Ectodermal cell (in vitro differentiated cells): ENCODE measurements around the gene CLIC1.
A peak's percentile ranks its signal among the peaks of the same experiment; 100 is the strongest.
"Not testable (repeated sequence)": the region's sequence is repeated elsewhere in the genome, so short reads cannot be mapped to it uniquely, and the experiment has no call there.

Experiments used
- H3K27ac ChIP-seq: 2 replicates; pipeline ENCODE4 v1.7.0; 2013; ENCODE audit warnings: mild to moderate bottlenecking, low read depth, low read length; ENCODE audit not compliant: insufficient read depth, poor library complexity, severe bottlenecking
- H3K27me3 ChIP-seq: 2 replicates; pipeline ENCODE4 v1.7.0; 2013; ENCODE audit warnings: mild to moderate bottlenecking, low read length; ENCODE audit not compliant: insufficient read depth, control insufficient read depth, poor library complexity, severe bottlenecking
- H3K36me3 ChIP-seq: one replicate; pipeline ENCODE4 v1.7.0; 2013; ENCODE audit warnings: low read length; ENCODE audit not compliant: control insufficient read depth, insufficient read depth
- H3K4me1 ChIP-seq: one replicate; pipeline ENCODE4 v1.7.0; 2013; ENCODE audit warnings: low read length; ENCODE audit not compliant: control insufficient read depth, insufficient read depth
- H3K4me3 ChIP-seq: 2 replicates; pipeline ENCODE4 v1.7.0; 2013; ENCODE audit warnings: low read depth, low read length, control low read depth; ENCODE audit not compliant: insufficient read depth
- H3K9me3 ChIP-seq: 2 replicates; pipeline ENCODE4 v1.7.0; 2013; ENCODE audit warnings: mild to moderate bottlenecking, low read length, moderate library complexity; ENCODE audit not compliant: control insufficient read depth
- WGBS, 2 experiments: methylation state at CpG; one replicate each; pipeline ENCODE4 v1.1.7; 2013; ENCODE audit warnings: missing lambda C conversion rate in 2 of 2; 5-methylcytosine and 5-hydroxymethylcytosine counted together

CLIC1 gene

DNA sequence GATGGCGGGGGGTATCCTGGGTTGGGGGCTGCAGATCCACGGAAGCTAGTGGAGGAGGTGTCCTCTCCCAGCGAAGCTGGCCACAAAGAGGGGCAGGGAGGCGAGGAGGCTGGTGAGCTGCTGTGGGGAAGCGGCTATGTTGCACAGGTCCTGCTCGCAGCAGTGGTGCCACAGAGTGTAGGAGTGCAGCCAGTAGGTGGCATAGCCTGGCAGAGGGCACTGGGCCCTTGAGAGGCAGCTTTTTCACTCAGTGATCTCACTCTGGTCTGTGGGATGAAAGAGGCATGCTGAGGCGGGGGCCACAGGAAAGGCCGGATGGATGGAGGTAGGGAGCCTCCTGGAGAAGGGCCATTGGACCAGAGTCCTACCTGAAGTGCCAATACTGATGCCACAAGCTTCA, 24.0 kb downstream of the CLIC1 start:
- Histone ChIP-seq H3K4me1 (peaks cover 34% of the 10 kb centered on the region), H3K27me3 (peaks cover 41% of the 10 kb centered on the region), H3K4me3 (no peak overlapping the region), H3K36me3 (no peaks in the 10 kb centered on the region), H3K27ac (no peak overlapping the region), H3K9me3 (no peaks in the 10 kb centered on the region)
- WGBS, 2 experiments, result 91 to 95% methylated on average over 8 of the region's 8 CpGs

DNA sequence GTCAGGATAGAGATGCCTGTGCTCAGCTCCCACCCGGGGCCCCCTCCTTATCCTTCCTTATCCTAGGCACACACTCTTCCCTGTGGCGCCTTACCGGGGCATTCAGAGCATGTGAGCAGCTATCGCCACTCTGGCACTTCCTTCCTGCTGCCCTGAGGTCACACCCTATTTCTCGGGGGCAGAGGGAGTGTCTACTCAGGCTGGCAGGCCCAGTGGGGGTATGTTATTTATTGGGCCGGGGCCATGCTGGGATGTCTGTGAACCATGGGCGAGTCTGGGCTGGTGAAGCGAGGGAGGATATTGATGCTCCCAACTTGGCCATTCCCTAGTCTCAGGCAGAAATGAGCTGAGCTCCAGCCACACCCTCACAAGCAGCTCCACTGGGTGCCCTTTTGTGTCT, 25.1 kb downstream of the CLIC1 start:
- H3K4me1 ChIP-seq, result peaks cover 34% of the 10 kb centered on the region
- H3K36me3 ChIP-seq, result no peaks in the 10 kb centered on the region
- no peak overlapping the region for H3K27ac ChIP-seq
- WGBS, 2 experiments, result 81 to 84% methylated on average over 8 of the region's 8 CpGs
- H3K4me3 ChIP-seq, result no peak overlapping the region
- no peaks in the 10 kb centered on the region for H3K9me3 ChIP-seq
- H3K27me3 ChIP-seq, result peaks cover 50% of the 10 kb centered on the region

DNA sequence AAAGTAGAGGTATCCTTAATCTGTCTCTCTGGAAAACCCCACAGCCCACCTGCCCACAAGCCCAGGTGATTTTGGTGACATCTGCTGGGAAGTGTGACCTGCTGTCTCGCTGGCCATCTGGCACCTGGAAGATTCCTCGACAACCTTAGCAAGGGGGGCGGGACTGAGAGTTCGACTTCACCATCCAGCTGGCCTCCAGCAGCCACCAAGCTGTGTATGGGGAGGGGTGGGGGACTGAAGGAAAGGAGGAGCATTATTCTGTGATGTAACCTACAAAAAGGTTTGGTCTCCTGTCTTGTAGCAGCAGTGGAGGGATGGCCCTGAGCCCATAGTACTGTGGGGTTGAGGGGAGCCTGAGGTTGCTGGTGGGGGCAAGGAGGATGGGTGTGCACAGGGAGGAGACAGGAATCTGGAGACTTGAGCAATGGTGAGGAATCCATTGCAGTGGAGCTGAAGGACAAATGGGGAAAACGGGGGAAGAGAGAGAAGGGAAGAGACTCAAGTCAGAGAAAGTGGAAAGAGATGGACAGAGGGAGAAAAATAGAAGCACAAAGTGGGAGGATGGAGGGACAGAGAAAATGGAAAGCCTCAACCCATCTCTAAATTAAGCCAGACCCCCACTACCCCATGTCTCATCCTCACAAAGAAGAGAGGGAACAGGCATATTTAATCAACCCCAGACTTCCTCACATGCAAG, 25.7 kb downstream of the CLIC1 start:
- 72 to 79% methylated on average over 5 of the region's 5 CpGs for WGBS, 2 experiments
- Histone ChIP-seq H3K36me3 (no peaks in the 10 kb centered on the region), H3K27ac (no peak overlapping the region), H3K27me3 (peaks cover 51% of the 10 kb centered on the region), H3K4me1 (peaks cover 34% of the 10 kb centered on the region), H3K9me3 (no peaks in the 10 kb centered on the region), H3K4me3 (no peak overlapping the region)

DNA sequence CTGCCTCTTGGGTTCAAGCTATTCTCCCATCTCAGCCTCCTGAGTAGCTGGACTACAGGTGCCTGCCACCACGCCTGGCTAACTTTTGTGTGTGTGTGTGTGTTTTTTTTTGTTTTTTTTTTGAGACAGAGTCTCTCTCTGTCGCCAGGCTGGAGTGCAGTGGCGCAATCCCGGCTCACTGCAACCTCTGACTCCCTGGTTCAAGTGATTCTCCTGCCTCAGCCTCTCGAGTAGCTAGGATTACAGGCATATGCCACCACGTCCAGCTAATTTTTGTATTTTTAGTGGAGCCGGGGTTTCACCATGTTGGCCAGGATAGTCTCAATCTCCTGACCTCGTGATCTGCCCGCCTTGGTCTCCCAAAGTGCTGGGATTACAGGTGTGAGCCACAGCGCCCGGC, 27.2 kb downstream of the CLIC1 start:
- H3K36me3 ChIP-seq, H3K9me3 ChIP-seq, H3K27ac ChIP-seq, H3K4me3 ChIP-seq: not testable (repeated sequence)
- 90 to 93% methylated on average over 11 of the region's 11 CpGs for WGBS, 2 experiments
- peaks cover 23% of the 10 kb centered on the region for H3K4me1 ChIP-seq
- peaks cover 51% of the 10 kb centered on the region for H3K27me3 ChIP-seq

DNA sequence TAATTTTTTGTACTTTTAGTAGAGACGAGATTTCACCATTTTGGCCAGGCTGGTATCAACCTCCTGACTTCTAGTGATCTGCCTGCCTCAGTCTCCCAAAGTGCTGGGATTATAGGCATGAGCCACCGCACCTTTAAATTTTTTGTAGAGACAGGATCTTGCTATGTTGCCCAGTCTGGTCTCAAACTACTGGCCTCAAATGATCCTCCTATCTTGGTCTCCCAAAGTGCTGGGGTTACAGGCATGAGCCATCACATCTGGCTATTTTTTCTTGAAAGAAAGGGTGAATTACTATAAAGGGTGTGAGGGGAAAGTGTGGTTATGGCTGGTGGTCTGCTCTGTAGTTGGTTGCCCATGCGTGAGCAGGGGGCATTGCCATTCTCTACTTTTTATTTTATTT, 28.1 kb downstream of the CLIC1 start:
- Histone ChIP-seq H3K36me3 (no peaks in the 10 kb centered on the region), H3K27me3 (peaks cover 51% of the 10 kb centered on the region), H3K4me3 (no peak overlapping the region), H3K9me3 (no peaks in the 10 kb centered on the region), H3K27ac (no peak overlapping the region), H3K4me1 (peaks cover 14% of the 10 kb centered on the region)
- 90 to 93% methylated on average over 2 of the region's 3 CpGs for WGBS, 2 experiments

DNA sequence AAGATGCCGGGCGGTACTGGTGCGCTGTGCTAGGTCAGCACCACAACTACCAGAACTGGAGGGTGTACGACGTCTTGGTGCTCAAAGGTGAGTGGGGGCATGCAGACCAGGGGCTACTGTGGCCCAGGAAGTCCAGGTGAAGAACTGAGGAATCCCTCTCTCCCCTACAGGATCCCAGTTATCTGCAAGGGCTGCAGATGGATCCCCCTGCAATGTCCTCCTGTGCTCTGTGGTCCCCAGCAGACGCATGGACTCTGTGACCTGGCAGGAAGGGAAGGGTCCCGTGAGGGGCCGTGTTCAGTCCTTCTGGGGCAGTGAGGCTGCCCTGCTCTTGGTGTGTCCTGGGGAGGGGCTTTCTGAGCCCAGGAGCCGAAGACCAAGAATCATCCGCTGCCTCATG, 28.6 kb downstream of the CLIC1 start:
- Histone ChIP-seq H3K4me3 (no peak overlapping the region), H3K27ac (no peak overlapping the region), H3K4me1 (peaks cover 12% of the 10 kb centered on the region), H3K27me3 (peaks cover 49% of the 10 kb centered on the region), H3K9me3 (no peaks in the 10 kb centered on the region), H3K36me3 (no peaks in the 10 kb centered on the region)
- WGBS, 2 experiments, result 90 to 94% methylated on average over 10 of the region's 10 CpGs

DNA sequence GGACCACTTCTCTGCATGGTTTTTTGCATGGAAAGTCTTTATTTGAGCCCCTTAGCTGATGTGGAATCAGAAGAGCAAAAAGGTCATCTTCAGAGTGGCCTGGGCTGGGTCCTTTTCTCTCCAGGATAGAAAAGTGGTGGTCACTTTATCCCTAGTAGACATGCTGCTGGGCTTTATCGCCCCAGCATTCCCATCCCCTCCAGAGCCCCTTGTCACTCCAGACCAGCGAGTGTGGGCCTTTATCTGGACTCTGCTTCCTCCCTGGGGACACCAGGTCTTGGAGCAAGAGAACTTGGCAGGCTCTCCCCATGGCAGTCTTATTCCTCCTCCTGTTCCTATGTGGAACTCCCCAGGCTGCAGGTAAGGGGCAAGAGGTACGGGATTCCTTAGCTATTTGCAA, 29.7 kb downstream of the CLIC1 start, which contains the start of gene LY6G6F:
Gene LY6G6F (plus strand): TSS at position 268 of the 400 bp plus-strand sequence. CDS start 41 bp downstream, at position 309.
- 72 to 87% methylated on average over 3 of the region's 3 CpGs for WGBS, 2 experiments
- H3K4me1 ChIP-seq, result peaks cover 11% of the 10 kb centered on the region
- no peak within 1 kb of the TSS for H3K4me3 ChIP-seq
- H3K27me3 ChIP-seq, result peaks cover 38% of the 10 kb centered on the region
- H3K9me3 ChIP-seq, result no peaks in the 10 kb centered on the region
- no peaks in the 10 kb centered on the region for H3K36me3 ChIP-seq
- H3K27ac ChIP-seq, result no peak within 1 kb of the TSS

DNA sequence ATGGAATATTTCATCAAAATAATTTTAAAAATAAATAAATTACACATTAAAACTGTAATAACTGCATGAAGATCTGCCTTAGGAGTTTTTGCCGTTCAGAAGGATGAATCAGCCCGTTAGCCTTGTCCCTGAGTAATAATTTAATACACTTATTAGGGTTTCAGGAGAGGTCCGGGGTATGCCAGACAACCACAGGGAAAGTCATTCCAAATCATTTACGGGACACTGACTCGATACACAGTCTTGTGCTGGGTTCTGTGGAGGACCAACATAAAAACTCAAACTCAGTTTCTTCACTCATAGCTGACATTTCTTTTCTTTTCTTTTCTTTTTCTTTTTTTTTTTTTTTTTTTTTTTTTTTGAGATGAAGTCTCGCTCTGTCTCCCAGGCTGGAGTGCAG, 30.4 kb downstream of the CLIC1 start:
- no peaks in the 10 kb centered on the region for H3K9me3 ChIP-seq
- no peak overlapping the region for H3K27ac ChIP-seq
- H3K36me3 ChIP-seq, result no peaks in the 10 kb centered on the region
- 93 to 95% methylated on average over 6 of the region's 6 CpGs for WGBS, 2 experiments
- H3K4me1 ChIP-seq, result peaks cover 9% of the 10 kb centered on the region
- no peak overlapping the region for H3K4me3 ChIP-seq
- peaks cover 32% of the 10 kb centered on the region for H3K27me3 ChIP-seq

DNA sequence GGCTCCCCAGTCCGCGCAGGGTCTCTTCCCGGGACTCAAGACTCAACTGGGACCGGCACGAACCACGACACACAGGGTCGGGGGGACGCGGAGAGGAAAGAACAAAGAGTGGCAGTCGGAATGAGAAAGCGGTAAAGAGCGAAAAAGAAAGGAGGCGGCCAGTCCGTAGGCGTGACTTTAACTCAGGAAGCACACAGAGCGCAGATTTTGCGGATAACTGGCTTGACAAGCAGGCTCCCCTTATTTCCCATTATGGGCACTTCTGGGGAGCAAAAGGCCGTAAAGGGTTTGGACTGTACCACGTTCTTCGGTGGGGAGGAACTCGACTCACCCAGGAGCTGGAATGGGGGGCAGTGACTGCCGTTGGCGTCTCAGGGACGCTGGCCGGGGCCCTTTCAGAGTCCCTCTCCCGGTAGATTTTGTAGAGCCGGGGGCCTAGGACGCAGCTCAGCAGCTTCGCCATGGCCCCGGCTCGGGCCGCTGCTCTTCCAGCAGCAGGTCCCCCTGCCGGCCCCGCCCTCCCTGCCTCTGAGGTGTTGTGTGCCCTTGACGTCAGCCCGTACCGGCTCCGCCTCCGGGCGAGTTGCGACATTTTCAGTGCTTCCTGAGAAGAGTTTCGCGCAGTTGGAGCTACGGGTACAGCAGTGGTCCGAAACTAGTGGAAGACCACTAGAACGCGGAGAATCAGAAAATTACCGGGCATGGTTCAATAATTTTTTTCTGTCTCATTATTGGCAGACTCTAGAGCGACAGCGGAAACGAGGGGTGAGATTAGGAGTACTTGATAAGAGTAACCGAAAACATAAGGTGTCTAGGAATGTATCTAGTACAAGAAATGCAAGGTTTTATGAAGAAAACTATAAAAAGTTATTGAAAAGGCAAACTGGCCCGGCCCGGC, 33.3 kb downstream of the CLIC1 start, which contains the start of gene ABHD16A:
Gene ABHD16A (minus strand): TSS at position 506 of the 898 bp plus-strand sequence. CDS start 43 bp downstream, at position 463.
- Histone ChIP-seq H3K4me1 (peaks cover 9% of the 10 kb centered on the region), H3K27me3 (peaks cover 18% of the 10 kb centered on the region), H3K27ac (peak within 1 kb of the TSS; percentile 89), H3K36me3 (no peaks in the 10 kb centered on the region), H3K4me3 (peak within 1 kb of the TSS; percentile 88), H3K9me3 (no peaks in the 10 kb centered on the region)
- 4% methylated on average over 54 of the region's 54 CpGs for WGBS, 2 experiments

DNA sequence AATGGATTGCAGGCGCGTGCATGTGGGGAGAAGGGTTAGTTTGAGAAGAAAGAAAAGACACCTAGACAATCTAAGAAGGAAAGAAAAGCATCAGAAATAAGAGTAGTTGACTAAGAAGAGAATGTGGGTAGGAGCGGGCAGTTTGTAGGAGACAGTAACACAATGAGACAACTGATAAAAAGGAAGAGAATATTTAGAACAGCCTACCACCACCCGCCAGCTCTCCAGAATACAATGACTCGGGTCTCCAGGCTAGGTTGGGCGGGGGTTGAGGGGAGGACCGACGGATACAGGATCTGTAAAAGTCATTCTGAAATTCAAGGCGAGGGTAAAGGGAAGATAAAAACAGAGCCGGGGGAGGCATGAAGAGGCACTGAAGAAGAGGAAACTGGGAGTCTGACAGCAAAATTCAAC, 33.9 kb downstream of the CLIC1 start:
- 4 to 6% methylated on average over 9 to 10 of the region's 10 CpGs for WGBS, 2 experiments
- peaks cover 9% of the 10 kb centered on the region for H3K4me1 ChIP-seq
- H3K27ac ChIP-seq, result peak overlapping the region; percentile 89
- peaks cover 11% of the 10 kb centered on the region for H3K27me3 ChIP-seq
- peak overlapping the region; percentile 88 for H3K4me3 ChIP-seq
- no peaks in the 10 kb centered on the region for H3K36me3 ChIP-seq
- no peaks in the 10 kb centered on the region for H3K9me3 ChIP-seq
